Dermis microvascular lymphatic vessel endothelial cell (primary cell): ENCODE results near the gene GAMT. TPM values are rescaled to one million over a fixed set of nuclear protein-coding genes. Genes with fewer than 3 reads are reported as not detected.

Experiments used
- DNase-seq, 2 donors: peaks; one replicate each; pipeline versions ENCODE4 v3.0.0 to v3.0.0-alpha.2; 2010; ENCODE audit warnings: low read depth in 2 of 2
- total RNA-seq: library from RNA; depleted of rRNA; stranded (reverse); fragments of >200 nt; gene quantifications from 2 replicates; pipeline ENCODE4 v1.2.1, GENCODE V29; 2014

The GAMT gene
- total RNA-seq, 1 donor from 2014 or later = 9.1 TPM

DNA sequence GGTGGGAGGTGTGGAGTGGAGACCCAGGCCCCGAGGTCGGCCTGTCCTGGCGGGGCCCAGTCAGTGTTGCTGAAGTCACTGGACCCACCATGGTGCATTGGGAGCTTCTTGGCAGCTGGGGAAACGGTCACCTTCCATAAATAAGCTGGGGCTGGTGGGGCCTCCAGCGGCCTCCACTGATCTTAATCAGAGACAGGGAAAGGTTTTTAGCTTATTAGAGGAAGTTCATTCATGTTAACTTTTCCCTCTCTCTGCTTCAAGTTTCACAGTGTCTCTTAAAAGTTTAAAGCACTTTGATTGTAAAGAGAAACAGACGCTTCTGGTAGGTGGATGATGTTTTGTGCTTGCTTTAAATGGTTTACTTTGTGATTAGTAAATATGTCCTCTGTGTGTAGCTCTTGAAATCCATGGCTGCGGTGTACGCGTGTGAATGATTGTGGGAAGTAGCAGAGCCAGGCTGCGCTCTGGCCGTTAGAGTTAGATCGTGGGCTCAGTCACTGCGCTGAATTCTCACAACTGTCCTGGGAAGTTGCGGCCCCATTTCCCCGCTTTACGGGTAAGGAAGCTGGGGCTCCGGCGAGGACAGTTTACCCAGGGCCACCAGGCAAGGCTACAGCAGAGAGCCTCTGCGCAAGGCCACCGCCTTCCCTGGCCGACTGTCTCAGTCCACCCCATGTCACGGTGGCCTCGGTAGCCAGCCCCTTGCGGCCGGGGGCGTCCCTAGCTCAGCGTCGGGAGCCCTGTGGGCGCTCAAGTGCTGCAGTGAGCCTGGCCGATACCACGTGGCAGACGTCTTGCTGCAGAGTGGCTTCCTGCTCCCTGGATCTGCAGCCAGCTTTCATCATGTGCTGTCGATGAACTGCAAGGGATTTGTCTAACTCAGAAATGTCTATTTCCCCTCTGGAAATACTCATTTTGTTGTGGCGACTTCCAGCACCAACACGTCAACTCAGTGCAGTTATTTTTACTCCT lies 34.2 kb downstream of the GAMT start:
- DNase-seq = no peak

DNA sequence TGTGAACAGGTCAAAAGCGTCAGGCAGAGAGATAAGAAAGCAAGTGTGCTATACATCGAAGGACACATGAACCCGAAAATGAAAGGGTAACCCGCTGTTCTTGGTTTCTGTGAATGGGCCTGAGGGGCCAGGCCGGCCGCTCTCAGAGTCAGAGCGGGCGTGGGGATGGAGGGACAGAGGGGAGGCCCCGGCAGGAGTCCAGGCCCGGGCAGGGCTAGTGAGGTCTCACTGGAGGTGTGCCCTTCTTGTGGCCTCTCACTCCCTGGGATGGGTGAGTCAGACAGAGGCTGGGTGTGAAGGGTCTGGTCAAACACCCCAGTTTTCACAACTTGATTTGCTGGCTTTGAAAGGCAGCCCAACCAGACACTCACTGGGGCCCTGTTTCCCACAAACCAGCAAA lies 35.0 kb downstream of the GAMT start:
- no peak for DNase-seq

DNA sequence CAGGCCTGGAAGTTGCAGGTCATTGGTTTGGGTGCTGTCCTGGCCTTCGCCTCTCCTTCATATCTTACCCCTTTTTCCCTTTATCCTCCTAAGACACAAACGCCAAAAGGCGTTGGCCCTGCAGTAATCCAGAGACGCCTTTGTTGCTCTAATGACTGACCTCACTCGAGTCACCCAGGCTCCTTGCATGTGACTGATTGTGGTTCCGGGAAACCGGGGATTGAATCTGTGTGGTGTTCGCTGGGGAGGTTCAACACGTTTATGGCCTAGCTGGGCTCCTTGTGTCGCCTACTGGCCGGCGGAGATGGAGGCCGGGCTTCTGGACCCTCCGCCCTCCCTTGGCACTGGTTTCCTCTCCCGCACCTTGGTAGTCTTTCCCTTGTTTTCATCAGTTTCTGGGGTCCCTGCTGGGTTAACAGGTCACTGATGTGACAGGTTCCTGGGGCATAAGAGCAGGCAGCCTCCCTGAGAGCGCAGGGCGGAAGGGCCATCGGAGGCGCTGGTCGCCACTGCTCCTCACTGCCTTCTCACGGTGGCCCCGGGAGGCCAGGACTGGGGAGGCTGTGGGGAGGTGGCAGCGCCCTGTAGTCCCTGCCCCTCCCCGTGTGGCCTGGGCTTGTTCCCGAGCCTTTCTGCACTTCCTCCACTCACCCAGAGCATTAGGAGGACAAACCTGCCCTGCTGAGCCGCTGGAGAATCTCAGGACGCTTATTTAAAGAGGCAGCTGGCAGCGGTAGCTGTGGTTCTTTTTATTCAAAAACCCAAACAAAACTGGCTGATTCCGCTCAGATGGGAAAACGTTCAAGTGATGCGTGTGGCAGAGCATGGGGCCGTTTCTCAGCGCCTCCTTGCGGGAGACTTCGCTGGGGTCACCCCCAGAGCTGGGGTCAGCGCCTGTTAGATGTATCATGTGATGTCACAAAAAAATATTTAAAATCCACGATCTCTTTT lies 35.7 kb downstream of the GAMT start:
- DNase-seq = no peak

DNA sequence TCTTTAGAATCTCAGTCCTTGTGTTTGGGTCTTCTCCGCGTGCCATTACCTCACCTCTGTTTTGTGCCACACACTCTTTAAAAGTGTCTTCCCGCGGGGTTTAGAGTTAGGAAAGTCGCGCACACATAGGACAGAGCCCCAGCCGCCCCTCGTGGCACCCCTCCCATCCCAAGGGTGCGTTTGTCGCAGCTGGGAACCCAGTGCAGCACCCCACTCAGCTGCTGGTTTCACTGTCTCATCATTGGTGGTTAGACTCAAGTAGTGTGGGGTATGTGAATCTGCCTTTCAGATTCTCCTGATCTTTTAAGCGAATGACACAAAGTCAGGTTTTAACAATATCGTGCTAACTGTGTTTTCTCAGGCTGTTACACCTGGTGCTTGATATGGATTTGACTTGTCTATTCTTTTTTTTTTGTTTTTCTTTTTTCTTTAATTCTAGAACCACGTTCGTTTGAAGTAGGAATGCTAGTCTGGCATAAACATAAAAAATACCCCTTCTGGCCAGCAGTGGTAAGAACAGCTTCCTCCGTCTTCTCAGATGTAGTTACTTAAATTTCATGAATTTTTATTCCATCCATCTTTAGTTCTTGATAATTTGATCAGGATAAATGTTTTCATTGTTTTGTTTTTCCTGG lies 37.2 kb downstream of the GAMT start:
- DNase-seq = no peak

DNA sequence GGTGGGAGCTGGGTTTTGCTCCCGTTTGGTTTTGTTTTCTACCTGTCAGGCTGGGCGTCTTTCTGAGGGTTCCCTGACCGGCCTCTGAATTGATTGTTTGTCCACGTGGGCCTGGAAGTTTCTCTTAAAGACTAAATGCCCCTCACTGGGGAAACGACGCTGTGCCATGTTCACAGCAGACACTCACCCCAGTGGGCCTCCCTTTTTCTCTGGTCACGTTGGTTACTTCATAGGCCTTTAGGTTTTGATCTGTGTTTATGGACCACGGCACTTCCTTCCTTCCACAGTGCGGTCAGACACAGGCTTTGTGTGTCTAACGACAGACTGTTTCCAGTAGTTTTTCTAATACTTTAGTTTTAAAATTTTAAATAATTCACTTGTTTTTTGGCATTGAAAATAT lies 37.7 kb downstream of the GAMT start:
- peak; percentile 43 to 54 for DNase-seq

DNA sequence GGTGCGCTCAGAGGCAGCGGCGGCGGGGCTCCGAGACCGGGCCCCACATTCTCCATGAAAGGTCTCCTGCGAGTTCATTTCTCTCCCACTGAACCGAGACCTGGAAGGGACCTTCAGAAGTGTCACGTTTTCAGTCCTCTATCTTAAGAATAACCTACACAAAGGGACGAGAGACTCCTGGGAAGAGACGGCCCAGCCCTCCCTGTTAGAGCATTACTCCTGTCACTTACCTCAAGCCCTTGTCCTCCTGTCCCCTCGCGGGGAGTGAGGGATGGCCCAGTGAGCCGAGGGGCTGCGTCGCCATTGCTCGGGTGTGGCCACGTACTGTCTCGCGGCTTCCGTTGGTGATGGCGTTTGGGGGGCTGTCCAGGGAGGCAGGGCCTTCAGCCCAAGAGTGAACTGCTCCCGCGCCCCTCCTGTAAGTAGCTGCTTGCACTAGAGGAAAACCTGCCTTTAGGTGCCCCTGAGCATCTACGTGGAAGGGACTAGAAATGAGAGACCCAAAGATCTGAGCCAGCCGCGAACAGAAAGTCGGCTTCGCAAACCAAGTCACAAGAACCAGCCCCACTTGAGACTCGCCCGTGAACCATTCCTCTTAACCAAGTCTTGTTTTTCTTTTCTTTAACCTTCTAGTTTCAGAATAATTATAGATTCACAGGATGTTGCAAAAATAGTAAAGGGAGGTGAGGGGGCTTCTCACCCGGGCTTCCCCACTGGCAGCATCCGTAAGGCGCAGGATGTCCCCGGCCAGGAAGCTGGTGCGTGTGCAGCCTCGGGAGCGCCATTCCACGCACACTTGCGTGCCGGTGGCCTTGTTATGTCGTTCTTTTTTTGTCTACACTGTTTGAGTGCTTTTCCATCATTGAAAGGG lies 38.7 kb downstream of the GAMT start:
- no peak for DNase-seq

DNA sequence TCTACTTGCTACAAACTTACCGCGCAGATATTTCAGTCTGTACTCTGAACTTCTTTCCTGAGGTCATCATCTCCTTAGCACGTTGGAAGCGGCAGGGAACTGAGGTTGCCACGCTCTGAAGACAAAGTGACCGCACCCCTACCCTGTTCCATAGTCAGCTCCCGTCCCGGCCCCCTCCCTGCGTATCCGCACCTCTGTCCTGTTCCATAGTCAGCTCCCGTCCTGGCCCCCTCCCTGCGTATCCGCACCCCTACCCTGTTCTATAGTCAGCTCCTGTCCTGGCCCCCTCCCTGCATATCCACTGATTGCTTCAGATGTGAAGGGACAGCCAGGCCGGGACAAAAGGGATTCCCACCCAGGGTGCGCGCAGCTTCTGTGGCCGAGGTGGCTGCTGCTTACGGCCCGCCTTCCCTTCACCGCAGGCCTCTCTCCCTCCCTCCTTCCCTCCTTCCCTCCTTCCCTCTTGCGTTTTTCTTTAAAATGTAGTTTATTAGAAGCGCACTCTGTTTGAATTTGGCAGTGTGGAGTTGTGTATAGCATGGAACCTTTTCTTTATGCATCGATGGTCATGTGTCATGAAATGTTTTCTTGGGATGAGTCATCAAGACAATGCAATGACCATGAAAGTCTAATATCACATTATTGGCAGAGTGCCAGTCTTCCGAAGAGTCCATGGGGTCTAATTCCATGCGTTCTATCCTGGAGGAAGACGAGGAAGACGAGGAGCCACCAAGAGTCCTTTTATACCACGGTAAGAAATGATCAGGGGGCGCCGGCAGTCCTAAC lies 39.5 kb downstream of the GAMT start:
- DNase-seq = peak in 1 of 2 donors; percentile 71

DNA sequence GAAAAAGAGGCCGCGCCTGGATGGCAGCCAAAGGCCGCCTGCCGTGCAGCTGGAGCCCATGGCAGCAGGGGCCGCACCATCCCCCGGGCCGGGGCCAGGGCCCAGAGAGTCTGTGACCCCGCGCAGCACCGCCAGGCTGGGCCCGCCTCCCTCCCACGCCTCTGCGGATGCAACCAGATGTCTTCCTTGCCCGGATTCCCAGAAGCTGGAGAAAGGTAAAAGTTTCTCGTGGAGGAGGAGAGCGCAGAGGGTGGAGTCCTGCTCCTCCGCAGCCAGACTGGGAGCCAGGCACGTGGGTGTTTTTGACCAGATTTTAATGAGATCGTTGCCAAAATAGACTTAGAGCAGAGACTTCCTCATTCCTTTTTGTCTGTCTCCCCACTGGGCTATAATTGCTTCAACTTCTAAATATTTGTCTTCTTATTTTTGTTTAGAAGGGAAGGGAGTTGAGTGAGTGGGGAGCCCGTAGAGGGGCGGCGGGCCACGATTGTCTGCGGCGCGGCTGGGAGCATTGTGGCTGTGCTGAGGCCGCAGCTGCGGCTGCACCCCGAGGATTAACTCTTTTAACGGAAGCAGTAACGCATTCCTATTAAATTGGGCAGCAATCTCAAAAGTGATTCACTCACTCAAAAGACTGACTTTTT lies 40.4 kb downstream of the GAMT start:
- peak in 1 of 2 donors; percentile 64 for DNase-seq

DNA sequence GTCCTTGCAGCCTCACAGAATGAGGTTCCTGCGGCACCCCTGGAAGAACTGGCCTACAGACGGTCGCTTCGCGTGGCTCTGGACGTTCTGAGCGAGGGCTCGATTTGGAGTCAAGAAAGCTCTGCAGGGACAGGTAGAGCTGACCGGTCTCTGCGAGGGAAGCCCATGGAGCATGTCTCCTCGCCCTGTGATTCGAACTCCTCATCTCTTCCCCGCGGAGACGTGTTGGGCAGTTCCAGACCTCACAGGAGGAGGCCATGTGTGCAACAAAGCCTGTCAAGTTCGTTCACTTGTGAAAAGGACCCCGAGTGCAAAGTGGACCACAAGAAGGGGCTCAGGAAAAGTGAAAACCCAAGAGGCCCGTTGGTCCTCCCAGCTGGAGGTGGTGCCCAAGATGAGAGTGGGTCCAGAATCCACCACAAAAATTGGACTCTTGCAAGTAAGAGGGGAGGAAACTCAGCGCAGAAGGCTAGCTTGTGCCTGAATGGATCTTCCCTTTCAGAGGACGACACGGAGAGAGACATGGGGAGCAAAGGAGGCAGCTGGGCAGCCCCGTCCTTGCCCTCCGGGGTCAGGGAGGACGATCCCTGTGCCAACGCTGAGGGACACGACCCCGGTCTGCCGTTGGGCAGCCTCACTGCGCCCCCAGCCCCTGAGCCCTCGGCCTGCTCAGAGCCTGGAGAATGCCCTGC lies 41.1 kb downstream of the GAMT start:
- DNase-seq = no peak

DNA sequence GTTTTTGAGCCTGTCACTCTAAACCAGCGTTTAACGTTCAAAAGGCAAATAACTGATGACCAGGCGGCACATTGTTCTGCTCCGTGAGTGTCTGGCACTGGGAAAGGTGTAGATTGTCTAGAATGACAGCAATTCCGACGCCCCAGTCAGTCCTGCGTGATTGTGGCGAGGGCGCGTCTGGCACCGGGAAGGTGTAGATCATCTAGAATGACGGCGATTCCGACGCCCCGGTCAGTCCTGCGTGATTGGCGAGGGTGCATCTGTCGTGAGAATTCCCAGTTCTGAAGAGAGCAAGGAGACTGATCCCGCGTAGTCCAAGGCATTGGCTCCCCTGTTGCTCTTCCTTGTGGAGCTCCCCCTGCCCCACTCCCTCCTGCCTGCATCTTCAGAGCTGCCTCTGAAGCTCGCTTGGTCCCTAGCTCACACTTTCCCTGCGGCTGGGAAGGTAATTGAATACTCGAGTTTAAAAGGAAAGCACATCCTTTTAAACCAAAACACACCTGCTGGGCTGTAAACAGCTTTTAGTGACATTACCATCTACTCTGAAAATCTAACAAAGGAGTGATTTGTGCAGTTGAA lies 43.7 kb downstream of the GAMT start:
- DNase-seq = no peak

DNA sequence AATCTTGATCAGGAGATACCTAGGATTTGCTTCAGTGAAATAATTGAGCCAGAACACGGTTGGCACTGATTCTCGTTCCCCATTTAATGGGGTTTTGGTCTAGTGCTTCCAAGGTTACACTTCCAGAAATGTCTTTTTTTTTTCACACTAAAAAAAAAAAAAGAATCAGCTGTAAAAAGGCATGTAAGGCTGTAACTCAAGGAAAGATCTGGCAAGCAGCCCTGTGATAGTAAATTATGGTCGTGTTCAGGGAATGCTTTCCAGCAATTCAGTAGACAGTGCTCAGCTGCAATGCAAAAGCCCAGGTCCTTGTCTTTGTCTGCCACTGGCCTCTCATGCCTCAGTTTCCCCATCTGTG lies 44.9 kb downstream of the GAMT start:
- DNase-seq = no peak

DNA sequence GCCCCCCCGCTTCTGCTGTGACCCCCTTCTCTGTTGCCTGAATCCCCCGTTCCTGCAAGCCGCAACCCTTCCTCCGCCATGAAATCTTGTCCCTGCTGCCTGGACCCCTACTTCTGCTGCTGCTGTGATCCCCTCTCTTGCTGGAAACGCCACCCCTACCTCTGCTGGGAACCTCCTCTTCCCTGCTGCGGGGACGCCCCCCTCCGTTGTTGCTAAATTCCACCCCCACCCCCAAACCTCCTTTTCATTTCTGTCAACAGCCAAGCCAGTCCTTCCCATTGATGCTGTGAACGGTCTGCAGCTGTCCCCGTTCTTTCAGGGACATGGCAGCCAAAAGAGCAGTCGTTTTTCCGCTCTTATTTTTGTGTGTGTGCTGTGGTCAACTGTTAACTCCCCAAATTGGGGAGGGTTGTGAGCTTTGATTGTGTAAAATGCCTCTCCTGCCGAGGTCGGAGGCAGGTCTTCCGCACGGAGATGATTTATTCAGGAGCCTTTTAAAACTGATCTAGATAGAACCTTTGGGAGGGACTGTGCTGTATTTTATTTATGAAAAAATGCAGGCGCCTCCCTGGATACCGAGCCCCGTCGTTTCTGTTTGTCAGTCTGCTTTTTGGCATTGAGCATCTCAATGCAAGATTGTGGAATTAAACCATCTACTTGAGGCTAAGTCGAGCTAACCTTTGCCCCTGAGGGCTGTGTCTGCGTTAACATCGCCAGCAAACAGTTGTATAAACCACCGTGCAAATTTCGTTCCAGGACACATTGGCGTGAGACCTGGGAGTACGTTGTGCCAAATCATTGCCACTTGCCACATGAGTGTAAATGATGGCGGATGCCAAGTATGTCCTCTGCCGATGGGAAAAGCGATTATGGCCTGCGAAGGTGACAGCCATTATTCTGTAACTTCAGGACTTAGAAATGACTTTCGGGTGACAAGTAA lies 45.5 kb downstream of the GAMT start:
- DNase-seq = no peak

DNA sequence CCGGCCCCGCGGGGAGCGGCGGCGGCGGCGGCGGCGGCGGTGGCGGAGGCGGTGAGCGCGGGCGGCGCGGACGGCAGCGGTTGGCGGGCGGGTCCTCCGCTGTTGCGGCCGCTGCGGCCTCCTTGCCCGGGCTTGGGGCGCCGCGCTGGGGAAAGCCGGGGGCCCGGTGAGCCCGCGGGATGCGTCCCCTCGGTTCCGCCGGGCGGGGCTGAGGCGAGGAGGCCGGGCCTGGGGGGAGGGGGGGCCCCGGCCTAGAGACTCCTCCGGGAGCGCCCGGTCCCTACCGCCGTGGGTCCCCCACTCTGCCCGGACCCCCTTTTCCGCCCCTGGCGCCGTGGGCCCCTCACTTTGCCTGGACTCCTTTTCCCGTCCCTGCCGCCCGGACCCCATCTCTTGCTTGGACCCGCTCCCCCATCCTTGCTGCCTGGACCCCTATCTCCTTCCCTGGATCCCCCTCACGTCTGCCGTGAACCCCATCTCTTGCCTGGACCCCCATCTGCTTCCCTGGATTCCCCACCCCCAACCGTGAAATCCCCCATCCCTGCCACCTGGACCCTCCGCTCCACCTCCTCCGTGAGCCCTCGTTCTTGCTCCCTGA lies 46.3 kb downstream of the GAMT start:
- no peak for DNase-seq

DNA sequence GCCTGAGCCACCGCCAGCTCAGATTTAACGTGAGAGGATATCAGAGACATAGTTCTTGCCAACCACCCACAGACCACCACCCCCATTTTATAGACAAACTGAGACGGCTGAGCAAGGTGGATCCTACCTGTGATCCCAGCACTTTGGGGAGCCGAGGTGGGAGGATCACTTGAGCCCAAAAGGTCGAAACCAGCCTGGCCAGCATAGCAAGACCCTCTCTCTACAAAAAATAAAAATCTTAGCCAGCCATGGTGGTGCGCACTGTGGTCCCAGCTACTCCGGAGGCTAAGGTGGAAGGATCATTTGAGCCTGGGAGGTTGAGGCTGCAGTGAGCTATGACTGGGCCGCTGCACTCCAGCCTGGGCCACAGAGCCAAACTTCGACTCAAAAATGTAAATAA lies 48.2 kb downstream of the GAMT start:
- DNase-seq = no peak

DNA sequence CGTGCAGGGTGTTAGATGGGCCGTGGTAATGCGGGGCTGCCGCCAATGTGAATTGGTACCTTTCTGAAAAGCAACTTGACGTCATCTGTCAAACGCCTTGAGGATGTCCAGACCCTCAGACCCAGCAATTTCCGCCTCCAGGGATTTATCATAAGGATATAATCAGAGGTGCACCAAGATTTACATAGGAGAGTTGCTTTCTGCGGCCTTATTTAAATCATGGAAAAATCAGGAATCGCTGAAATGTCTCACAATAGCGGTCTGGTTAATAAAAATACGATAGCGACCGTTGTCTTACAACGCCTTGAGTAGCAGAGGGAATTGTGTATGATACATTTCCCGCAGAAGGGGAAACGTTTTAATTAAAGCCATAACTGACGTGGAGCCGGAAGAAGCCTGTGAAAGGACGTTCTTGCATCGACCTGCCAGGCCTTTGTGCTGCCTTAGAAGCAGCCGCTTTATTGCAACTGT lies 49.9 kb downstream of the GAMT start:
- DNase-seq = no peak

DNA sequence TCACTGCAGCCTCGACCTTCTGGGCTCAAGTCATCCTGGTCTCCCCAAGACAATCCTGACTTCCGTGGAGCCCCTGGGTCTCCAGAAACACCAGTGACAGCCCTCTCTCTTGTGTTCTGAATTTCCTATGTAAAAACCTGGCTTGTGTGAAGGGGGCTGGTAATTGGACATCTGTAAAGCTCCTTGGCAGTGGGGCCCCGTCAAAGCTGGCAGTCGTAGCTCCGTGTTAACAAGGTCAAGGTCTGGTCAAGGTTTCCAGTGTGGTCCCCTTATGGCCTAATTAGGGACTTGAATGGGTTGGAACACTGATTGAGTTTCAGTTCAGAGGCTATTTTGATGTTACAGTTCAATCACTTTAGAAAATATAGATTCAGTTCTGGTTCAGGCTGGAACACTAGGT lies 50.5 kb downstream of the GAMT start:
- no peak for DNase-seq

DNA sequence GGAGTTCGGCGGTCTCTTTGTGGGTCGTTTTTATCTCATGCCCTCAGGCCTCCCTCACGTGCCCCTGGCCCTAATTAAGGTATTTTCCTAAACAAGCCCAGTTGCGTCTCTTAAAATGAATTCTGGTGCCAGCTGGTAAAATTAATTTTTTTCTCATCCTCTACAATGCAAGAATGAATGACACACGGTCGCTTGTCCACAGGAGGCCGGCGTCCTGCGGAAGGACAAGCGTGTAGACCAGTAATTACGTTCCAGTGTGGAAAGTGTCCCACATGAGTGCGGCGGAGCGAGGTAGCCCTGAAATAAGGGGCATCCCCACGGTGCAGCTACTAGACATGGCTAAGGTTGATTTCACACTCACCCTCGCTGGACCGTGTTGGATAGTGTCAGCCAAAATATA lies 52.1 kb downstream of the GAMT start:
- DNase-seq = no peak
